GM18517 (cell line): Measurements from ENCODE around the gene NUP107.

Experiments used
- ATAC-seq: cut with Tn5 transposase; IDR thresholded peaks from one replicate; pipeline ENCODE4 v1.9.1; 2021; ENCODE audit warnings: mild to moderate bottlenecking, moderate library complexity; ENCODE audit not compliant: unreplicated experiment

The NUP107 gene

GRCh38 chr12:68771223-68771925 is 84.6 kb downstream of the NUP107 start:
- no peak for ATAC-seq

GRCh38 chr12:68772714-68773113 is 85.9 kb downstream of the NUP107 start:
- peak; percentile 64 for ATAC-seq

GRCh38 chr12:68773582-68773981 is 86.8 kb downstream of the NUP107 start:
- ATAC-seq, result no peak

GRCh38 chr12:68775121-68775630 is 88.4 kb downstream of the NUP107 start:
- ATAC-seq, result no peak

- ATAC-seq, result no peak
Measured at GRCh38 chr12:68776976-68777610, 90.3 kb downstream of the NUP107 start.

GRCh38 chr12:68779280-68779679 is 92.5 kb downstream of the NUP107 start:
- no peak for ATAC-seq

- ATAC-seq, result no peak
Measured at GRCh38 chr12:68780731-68781130, 94.0 kb downstream of the NUP107 start.

- no peak for ATAC-seq
Measured at GRCh38 chr12:68781728-68782127, 95.0 kb downstream of the NUP107 start.

- no peak for ATAC-seq
Measured at GRCh38 chr12:68784015-68784414, 97.2 kb downstream of the NUP107 start.

- no peak for ATAC-seq
Measured at GRCh38 chr12:68785358-68785757, 98.6 kb downstream of the NUP107 start.

- ATAC-seq, result no peak
Measured at GRCh38 chr12:68785823-68786222, 99.0 kb downstream of the NUP107 start.

GRCh38 chr12:68786929-68787328 is 100.2 kb downstream of the NUP107 start:
- no peak for ATAC-seq

- ATAC-seq, result no peak
Measured at GRCh38 chr12:68788554-68789143, 101.9 kb downstream of the NUP107 start.

GRCh38 chr12:68789144-68789878 is 102.5 kb downstream of the NUP107 start:
- ATAC-seq, result no peak

- ATAC-seq, result no peak
Measured at GRCh38 chr12:68790081-68790951, 103.5 kb downstream of the NUP107 start.

GRCh38 chr12:68790952-68791234 is 104.1 kb downstream of the NUP107 start:
- ATAC-seq, result no peak

- no peak for ATAC-seq
Measured at GRCh38 chr12:68791897-68792481, 105.2 kb downstream of the NUP107 start.

- ATAC-seq, result peak; percentile 93
Measured at GRCh38 chr12:68792952-68793351, 106.2 kb downstream of the NUP107 start.

- no peak for ATAC-seq
Measured at GRCh38 chr12:68793436-68793835, 106.7 kb downstream of the NUP107 start.

- ATAC-seq, result no peak
Measured at GRCh38 chr12:68793975-68794652, 107.3 kb downstream of the NUP107 start.
